ENCODE results near the gene CX3CR1. TPM values are rescaled to one million over a fixed set of nuclear protein-coding genes. Genes with fewer than 3 reads are reported as not detected.

The CX3CR1 gene, protein sequence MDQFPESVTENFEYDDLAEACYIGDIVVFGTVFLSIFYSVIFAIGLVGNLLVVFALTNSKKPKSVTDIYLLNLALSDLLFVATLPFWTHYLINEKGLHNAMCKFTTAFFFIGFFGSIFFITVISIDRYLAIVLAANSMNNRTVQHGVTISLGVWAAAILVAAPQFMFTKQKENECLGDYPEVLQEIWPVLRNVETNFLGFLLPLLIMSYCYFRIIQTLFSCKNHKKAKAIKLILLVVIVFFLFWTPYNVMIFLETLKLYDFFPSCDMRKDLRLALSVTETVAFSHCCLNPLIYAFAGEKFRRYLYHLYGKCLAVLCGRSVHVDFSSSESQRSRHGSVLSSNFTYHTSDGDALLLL
- 1 to 10 TPM in 3 of 4 donors, not detected in 1; 1.1 to 7.6 (median 2.1) TPM for total RNA-seq

- DNase-seq: no peak
- Histone ChIP-seq H3K4me1 (no peaks in the 10 kb centered on the region), H3K36me3 (no peaks in the 10 kb centered on the region), H3K27me3 (no peaks in the 10 kb centered on the region), H3K9me3 (no peaks in the 10 kb centered on the region), H3K4me3 (no peak within 1 kb of the TSS), H3K27ac (no peak within 1 kb of the TSS)
- TF ChIP-seq, protein P1, sequence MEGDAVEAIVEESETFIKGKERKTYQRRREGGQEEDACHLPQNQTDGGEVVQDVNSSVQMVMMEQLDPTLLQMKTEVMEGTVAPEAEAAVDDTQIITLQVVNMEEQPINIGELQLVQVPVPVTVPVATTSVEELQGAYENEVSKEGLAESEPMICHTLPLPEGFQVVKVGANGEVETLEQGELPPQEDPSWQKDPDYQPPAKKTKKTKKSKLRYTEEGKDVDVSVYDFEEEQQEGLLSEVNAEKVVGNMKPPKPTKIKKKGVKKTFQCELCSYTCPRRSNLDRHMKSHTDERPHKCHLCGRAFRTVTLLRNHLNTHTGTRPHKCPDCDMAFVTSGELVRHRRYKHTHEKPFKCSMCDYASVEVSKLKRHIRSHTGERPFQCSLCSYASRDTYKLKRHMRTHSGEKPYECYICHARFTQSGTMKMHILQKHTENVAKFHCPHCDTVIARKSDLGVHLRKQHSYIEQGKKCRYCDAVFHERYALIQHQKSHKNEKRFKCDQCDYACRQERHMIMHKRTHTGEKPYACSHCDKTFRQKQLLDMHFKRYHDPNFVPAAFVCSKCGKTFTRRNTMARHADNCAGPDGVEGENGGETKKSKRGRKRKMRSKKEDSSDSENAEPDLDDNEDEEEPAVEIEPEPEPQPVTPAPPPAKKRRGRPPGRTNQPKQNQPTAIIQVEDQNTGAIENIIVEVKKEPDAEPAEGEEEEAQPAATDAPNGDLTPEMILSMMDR (IDR thresholded peaks at IDR 0.05): no peak
- no peak for TF ChIP-seq POLR2A (IDR thresholded peaks at IDR 0.05)
- intact Hi-C loops (cut with DNase I; ENCODE audit: low total_unique reads): no loop called here
These were observed at the start of gene CX3CR1 for GRCh38 chr3:39279745-39280517. CX3CR1 (minus strand) TSS chr3:39280036; CDS start chr3:39266509, 13,527 bp downstream.

- Histone ChIP-seq H3K36me3 (no peaks in the 10 kb centered on the region), H3K4me3 (no peak within 1 kb of the TSS), H3K4me1 (no peaks in the 10 kb centered on the region), H3K27ac (no peak within 1 kb of the TSS), H3K9me3 (no peaks in the 10 kb centered on the region), H3K27me3 (no peaks in the 10 kb centered on the region)
- TF ChIP-seq, protein P1 (IDR thresholded peaks at IDR 0.05): no peak
- TF ChIP-seq POLR2A (IDR thresholded peaks at IDR 0.05): no peak
- intact Hi-C loops (cut with DNase I; ENCODE audit: low total_unique reads): no loop called here
- DNase-seq: no peak
These were observed 49.7 kb upstream of the CX3CR1 start, which contains the start of gene CCR8 for GRCh38 chr3:39329493-39329892. CCR8 (plus strand) TSS chr3:39329709; CDS start chr3:39332332, 2,623 bp downstream.

GRCh38 chr3:39327746-39328349 is 48.0 kb upstream of the CX3CR1 start:
- intact Hi-C loops (cut with DNase I; ENCODE audit: low total_unique reads): no loop called here
- H3K4me3 ChIP-seq: no peak overlapping the region

GRCh38 chr3:39327053-39327745 is 47.4 kb upstream of the CX3CR1 start:
- no peak for DNase-seq
- no peak overlapping the region for H3K27ac ChIP-seq
- intact Hi-C loops (cut with DNase I; ENCODE audit: low total_unique reads): no loop called here
- TF ChIP-seq POLR2A (IDR thresholded peaks at IDR 0.05): no peak
- TF ChIP-seq, protein P1 (IDR thresholded peaks at IDR 0.05): no peak
- no peaks in the 10 kb centered on the region for H3K4me1 ChIP-seq
- no peaks in the 10 kb centered on the region for H3K9me3 ChIP-seq
- no peak overlapping the region for H3K4me3 ChIP-seq
- H3K36me3 ChIP-seq: no peaks in the 10 kb centered on the region
- no peaks in the 10 kb centered on the region for H3K27me3 ChIP-seq

More at GRCh38 chr3:39327746-39328349, 48.0 kb upstream of the CX3CR1 start:
- DNase-seq: no peak
- H3K27ac ChIP-seq: no peak overlapping the region
- H3K9me3 ChIP-seq: no peaks in the 10 kb centered on the region
- H3K27me3 ChIP-seq: no peaks in the 10 kb centered on the region
- TF ChIP-seq POLR2A (IDR thresholded peaks at IDR 0.05): no peak
- TF ChIP-seq, protein P1 (IDR thresholded peaks at IDR 0.05): no peak
- H3K36me3 ChIP-seq: no peaks in the 10 kb centered on the region
- no peaks in the 10 kb centered on the region for H3K4me1 ChIP-seq

Data from uterus (tissue), 4 donors.